Measurements from ENCODE around the gene ABHD2.
"Not testable (repeated sequence)": the region's sequence is repeated elsewhere in the genome, so short reads cannot be mapped to it uniquely, and the experiment has no call there.

The ABHD2 gene, protein sequence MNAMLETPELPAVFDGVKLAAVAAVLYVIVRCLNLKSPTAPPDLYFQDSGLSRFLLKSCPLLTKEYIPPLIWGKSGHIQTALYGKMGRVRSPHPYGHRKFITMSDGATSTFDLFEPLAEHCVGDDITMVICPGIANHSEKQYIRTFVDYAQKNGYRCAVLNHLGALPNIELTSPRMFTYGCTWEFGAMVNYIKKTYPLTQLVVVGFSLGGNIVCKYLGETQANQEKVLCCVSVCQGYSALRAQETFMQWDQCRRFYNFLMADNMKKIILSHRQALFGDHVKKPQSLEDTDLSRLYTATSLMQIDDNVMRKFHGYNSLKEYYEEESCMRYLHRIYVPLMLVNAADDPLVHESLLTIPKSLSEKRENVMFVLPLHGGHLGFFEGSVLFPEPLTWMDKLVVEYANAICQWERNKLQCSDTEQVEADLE

DNA sequence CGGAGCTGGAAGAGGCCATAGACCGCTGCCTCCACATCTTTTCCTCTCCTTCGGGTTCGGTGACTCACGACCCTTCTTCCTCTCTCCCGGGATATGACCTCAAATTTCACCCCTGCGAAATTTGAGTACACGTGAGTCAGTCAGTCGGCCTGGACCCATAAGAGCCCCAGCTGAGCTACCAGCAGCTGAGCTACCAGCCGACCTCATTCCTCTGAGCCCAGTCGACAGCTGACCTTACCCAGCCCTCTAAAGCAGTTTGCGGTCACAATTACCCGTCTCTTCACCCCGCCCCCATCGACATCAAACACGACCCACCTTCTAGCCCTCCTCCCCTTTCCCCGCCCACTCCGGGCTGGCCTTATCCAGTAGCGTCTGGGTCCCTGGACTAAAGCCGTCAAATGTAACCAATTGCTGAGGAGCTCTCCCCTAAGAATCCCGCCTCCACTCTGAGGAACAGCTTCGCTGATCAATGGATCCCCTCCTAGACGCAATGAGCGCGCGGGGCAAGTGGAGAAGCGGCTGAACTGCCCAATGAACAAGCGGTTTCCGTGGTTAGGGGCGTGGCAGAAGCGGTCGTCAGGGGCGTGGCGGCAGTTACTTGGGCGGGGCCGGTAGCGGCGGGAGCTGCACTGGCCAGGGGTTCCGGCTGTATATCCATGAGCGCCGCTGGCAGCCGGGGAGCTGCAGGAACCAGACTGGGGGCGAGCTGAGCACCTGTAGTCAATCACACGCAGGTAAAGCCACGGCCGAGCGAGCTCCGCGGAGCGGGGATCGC, at the start of gene ABHD2:
TSS of gene ABHD2 (plus strand) at position 627 of the 775 bp plus-strand sequence. CDS start 27,872 bp downstream, outside the sequence.
- peak within 1 kb of the TSS; percentile 84 to 85 for H3K27ac ChIP-seq (ENCODE audit: low read depth in 2 of 2, low read length in 2 of 2)
- peak within 1 kb of the TSS; percentile 86 to 91 for H3K4me3 ChIP-seq (ENCODE audit: low read length in 2 of 2)
- H3K9me3 ChIP-seq (ENCODE audit: control insufficient read depth in 2 of 2, low read length in 2 of 2), result no peaks in the 10 kb centered on the region
- no peaks in the 10 kb centered on the region for H3K27me3 ChIP-seq (ENCODE audit: control insufficient read depth in 2 of 2, insufficient read depth in 2 of 2, low read length in 2 of 2)
- peaks cover 12 to 29% of the 10 kb centered on the region in 2 donors for H3K4me1 ChIP-seq (ENCODE audit: control insufficient read depth in 2 of 2, insufficient read depth in 2 of 2, low read length in 2 of 2)
- H3K9ac ChIP-seq (ENCODE audit: low read depth in 1 of 2, low read length in 2 of 2), result peak within 1 kb of the TSS; percentile 84 to 94
- H3K36me3 ChIP-seq (ENCODE audit: control insufficient read depth in 2 of 2, insufficient read depth in 2 of 2, low read length in 2 of 2), result no peaks in the 10 kb centered on the region

DNA sequence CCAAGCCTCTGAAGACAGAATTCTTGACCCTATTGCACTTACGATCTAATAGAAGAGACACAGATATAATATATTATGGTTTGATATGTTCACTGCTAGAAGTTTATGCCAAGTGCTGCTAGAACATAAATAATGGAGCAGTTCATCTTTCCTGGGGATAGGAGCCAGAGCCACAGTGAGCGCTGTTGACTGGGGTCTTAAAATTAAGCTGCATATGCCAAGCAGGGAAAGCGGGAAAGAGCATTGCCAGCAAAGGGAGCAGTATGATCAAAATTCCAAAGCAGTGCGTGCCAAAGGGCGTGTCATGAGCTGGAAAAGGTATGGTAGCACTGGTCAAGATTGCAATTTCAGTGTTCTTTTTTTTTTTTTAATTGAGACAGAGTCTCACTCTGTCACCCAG, 49.1 kb upstream of the ABHD2 start:
- H3K4me3 ChIP-seq (ENCODE audit: low read length in 2 of 2), result no peak overlapping the region
- H3K27me3 ChIP-seq (ENCODE audit: control insufficient read depth in 2 of 2, insufficient read depth in 2 of 2, low read length in 2 of 2), result no peaks in the 10 kb centered on the region
- H3K9me3 ChIP-seq (ENCODE audit: control insufficient read depth in 2 of 2, low read length in 2 of 2), result no peaks in the 10 kb centered on the region
- H3K9ac ChIP-seq (ENCODE audit: low read depth in 1 of 2, low read length in 2 of 2), result no peak overlapping the region
- no peaks in the 10 kb centered on the region for H3K36me3 ChIP-seq (ENCODE audit: control insufficient read depth in 2 of 2, insufficient read depth in 2 of 2, low read length in 2 of 2)
- H3K27ac ChIP-seq (ENCODE audit: low read depth in 2 of 2, low read length in 2 of 2), result no peak overlapping the region
- H3K4me1 ChIP-seq (ENCODE audit: control insufficient read depth in 2 of 2, insufficient read depth in 2 of 2, low read length in 2 of 2), result no peaks in the 10 kb centered on the region

DNA sequence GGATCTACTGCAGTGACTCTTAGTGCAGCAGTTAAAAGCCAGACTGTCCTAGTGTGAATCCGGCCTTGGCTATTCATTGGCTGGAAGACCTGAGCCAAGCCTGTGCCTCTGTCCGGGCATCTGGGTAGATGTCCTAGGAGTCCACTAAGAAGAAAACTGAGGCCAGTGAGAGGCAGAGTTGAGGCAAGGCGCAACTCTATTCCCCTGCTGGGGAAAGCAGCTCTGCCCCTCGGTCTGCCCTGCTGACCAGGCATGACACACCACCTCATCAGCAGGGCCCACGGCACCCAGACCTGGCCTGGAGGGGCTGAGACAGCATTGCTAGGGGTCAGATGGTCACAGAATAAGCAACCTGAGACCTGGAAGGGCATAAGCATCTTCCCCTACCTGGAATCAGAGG, 46.7 kb upstream of the ABHD2 start:
- Histone ChIP-seq H3K36me3 (ENCODE audit: control insufficient read depth in 2 of 2, insufficient read depth in 2 of 2, low read length in 2 of 2) (no peaks in the 10 kb centered on the region), H3K27ac (ENCODE audit: low read depth in 2 of 2, low read length in 2 of 2) (no peak overlapping the region), H3K4me3 (ENCODE audit: low read length in 2 of 2) (no peak overlapping the region), H3K27me3 (ENCODE audit: control insufficient read depth in 2 of 2, insufficient read depth in 2 of 2, low read length in 2 of 2) (no peaks in the 10 kb centered on the region), H3K9me3 (ENCODE audit: control insufficient read depth in 2 of 2, low read length in 2 of 2) (no peaks in the 10 kb centered on the region), H3K4me1 (ENCODE audit: control insufficient read depth in 2 of 2, insufficient read depth in 2 of 2, low read length in 2 of 2) (no peaks in the 10 kb centered on the region), H3K9ac (ENCODE audit: low read depth in 1 of 2, low read length in 2 of 2) (no peak overlapping the region)

DNA sequence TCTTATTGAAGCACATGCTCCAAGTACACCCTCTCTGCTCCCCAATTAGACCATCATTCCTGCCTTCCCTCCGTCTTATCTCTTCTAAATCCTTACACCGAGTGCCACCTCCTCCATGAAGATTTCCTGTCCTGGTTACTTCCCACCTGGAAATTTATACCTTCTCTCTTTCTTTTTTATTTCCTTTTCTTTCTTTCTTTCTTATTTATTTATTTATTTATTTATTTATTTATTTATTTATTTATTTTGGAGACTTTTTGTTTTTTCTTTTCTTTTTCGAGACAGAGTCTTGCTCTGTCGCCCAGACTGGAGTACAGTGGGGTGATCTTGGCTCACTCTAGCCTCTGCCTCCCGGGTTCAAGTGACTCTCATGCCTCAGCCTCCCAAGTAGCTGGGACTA, 45.9 kb upstream of the ABHD2 start:
- Histone ChIP-seq H3K9me3 (ENCODE audit: control insufficient read depth in 2 of 2, low read length in 2 of 2) (no peaks in the 10 kb centered on the region), H3K36me3 (ENCODE audit: control insufficient read depth in 2 of 2, insufficient read depth in 2 of 2, low read length in 2 of 2) (no peaks in the 10 kb centered on the region), H3K27ac (ENCODE audit: low read depth in 2 of 2, low read length in 2 of 2) (no peak overlapping the region), H3K4me1 (ENCODE audit: control insufficient read depth in 2 of 2, insufficient read depth in 2 of 2, low read length in 2 of 2) (no peaks in the 10 kb centered on the region), H3K27me3 (ENCODE audit: control insufficient read depth in 2 of 2, insufficient read depth in 2 of 2, low read length in 2 of 2) (no peaks in the 10 kb centered on the region), H3K9ac (ENCODE audit: low read depth in 1 of 2, low read length in 2 of 2) (no peak overlapping the region), H3K4me3 (ENCODE audit: low read length in 2 of 2) (no peak overlapping the region)

DNA sequence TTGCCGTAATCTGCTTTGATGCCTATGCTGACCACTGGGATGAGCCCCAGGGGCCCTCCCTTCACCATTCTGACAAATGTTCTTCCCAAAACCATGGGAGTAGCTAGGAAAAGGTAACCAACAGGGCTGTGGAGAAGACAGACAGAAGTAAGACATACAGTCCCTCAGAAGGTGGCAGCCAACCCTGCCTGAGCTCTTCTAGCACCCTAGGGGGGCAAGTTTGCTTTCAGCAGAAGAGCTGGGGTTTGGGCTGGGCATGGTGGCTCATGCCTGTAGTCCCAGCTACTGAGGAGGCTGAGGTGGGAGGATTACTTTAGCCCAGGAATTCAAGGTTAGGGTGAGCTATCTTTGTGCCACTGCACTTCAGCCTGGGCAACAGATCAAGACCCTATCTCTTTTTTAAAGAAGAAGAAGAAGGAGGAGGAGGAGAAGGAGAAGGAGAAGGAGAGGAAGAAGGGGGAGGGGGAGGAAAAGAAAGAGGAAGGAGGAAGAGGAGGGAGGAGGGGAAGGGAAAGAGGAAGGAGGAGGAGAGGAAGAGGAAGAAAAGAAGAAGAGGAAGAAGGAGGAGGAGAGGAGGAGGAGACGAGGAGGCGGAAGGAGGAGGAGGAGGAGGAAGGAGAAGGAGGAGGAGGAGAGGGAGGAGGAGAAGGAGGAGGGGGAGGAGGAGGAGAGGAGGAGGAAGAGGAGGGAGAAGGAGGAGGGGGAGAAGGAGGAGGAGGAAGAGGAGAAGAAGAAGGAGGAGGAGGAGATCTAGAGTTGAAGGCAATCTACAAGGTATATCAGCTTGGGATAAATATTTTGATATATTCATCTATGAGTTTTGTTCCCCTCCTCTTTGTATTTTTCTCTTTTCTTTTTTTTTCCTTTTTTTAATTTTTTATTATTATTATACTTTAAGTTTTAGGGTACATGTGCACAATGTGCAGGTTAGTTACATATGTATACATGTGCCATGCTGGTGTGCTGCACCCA, 44.9 kb upstream of the ABHD2 start:
- H3K9ac ChIP-seq (ENCODE audit: low read depth in 1 of 2, low read length in 2 of 2), result no peak overlapping the region

DNA sequence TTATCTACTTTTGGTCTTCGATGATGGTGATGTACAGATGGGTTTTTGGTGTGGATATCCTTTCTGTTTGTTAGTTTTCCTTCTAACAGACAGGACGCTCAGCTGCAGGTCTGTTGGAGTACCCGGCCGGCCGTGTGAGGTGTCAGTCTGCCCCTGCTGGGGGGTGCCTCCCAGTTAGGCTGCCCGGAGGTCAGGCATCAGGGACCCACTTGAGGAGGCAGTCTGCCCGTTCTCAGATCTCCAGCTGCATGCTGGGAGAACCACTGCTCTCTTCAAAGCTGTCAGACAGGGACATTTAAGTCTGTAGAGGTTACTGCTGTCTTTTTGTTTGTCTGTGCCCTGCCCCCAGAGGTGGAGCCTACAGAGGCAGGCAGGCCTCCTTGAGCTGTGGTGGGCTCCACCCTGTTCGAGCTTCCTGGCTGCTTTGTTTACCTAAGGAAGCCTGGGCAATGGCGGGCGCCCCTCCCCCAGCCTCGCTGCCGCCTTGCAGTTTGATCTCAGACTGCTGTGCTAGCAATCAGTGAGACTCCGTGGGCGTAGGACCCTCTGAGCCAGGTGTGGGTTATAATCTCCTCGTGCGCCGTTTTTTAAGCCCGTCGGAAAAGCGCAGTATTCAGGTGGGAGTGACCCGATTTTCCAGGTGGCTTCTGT, 39.1 kb upstream of the ABHD2 start:
- H3K36me3 ChIP-seq (ENCODE audit: control insufficient read depth in 2 of 2, insufficient read depth in 2 of 2, low read length in 2 of 2); H3K4me3 ChIP-seq (ENCODE audit: low read length in 2 of 2); H3K27ac ChIP-seq (ENCODE audit: low read depth in 2 of 2, low read length in 2 of 2): not testable (repeated sequence)

More for the DNA sequence above, 44.9 kb upstream of the ABHD2 start:
- no peak overlapping the region for H3K27ac ChIP-seq (ENCODE audit: low read depth in 2 of 2, low read length in 2 of 2)
- H3K4me3 ChIP-seq (ENCODE audit: low read length in 2 of 2), result no peak overlapping the region
- H3K36me3 ChIP-seq (ENCODE audit: control insufficient read depth in 2 of 2, insufficient read depth in 2 of 2, low read length in 2 of 2), result no peaks in the 10 kb centered on the region
- no peaks in the 10 kb centered on the region for H3K27me3 ChIP-seq (ENCODE audit: control insufficient read depth in 2 of 2, insufficient read depth in 2 of 2, low read length in 2 of 2)
- no peaks in the 10 kb centered on the region for H3K4me1 ChIP-seq (ENCODE audit: control insufficient read depth in 2 of 2, insufficient read depth in 2 of 2, low read length in 2 of 2)
- H3K9me3 ChIP-seq (ENCODE audit: control insufficient read depth in 2 of 2, low read length in 2 of 2), result no peaks in the 10 kb centered on the region

DNA sequence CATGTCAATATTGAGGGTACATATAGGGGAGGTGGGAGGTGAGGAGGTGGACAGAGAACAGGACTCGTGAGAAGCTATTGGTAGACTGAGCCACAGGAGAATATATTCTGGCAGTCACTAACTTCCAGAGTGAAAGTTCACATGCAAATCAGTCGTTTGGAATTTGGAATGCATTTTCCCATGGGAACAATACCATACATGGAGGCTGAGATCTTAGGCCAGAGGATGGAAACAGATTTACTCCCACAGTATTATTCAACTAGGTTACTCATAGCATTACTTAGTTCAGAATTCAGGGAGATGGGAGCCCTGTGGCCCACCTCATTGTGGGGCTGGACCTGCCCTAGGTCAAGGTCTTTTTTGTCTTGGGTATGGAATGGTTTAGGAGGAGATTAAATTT, 36.4 kb upstream of the ABHD2 start:
- H3K36me3 ChIP-seq (ENCODE audit: control insufficient read depth in 2 of 2, insufficient read depth in 2 of 2, low read length in 2 of 2), result no peaks in the 10 kb centered on the region
- H3K9ac ChIP-seq (ENCODE audit: low read depth in 1 of 2, low read length in 2 of 2), result no peak overlapping the region
- no peaks in the 10 kb centered on the region for H3K4me1 ChIP-seq (ENCODE audit: control insufficient read depth in 2 of 2, insufficient read depth in 2 of 2, low read length in 2 of 2)
- no peaks in the 10 kb centered on the region for H3K9me3 ChIP-seq (ENCODE audit: control insufficient read depth in 2 of 2, low read length in 2 of 2)
- no peak overlapping the region for H3K4me3 ChIP-seq (ENCODE audit: low read length in 2 of 2)
- no peak overlapping the region for H3K27ac ChIP-seq (ENCODE audit: low read depth in 2 of 2, low read length in 2 of 2)
- H3K27me3 ChIP-seq (ENCODE audit: control insufficient read depth in 2 of 2, insufficient read depth in 2 of 2, low read length in 2 of 2), result no peaks in the 10 kb centered on the region

More for the DNA sequence above, 39.1 kb upstream of the ABHD2 start:
- not testable (repeated sequence) for H3K4me1 ChIP-seq (ENCODE audit: control insufficient read depth in 2 of 2, insufficient read depth in 2 of 2, low read length in 2 of 2); H3K9ac ChIP-seq (ENCODE audit: low read depth in 1 of 2, low read length in 2 of 2); H3K9me3 ChIP-seq (ENCODE audit: control insufficient read depth in 2 of 2, low read length in 2 of 2); H3K27me3 ChIP-seq (ENCODE audit: control insufficient read depth in 2 of 2, insufficient read depth in 2 of 2, low read length in 2 of 2)

DNA sequence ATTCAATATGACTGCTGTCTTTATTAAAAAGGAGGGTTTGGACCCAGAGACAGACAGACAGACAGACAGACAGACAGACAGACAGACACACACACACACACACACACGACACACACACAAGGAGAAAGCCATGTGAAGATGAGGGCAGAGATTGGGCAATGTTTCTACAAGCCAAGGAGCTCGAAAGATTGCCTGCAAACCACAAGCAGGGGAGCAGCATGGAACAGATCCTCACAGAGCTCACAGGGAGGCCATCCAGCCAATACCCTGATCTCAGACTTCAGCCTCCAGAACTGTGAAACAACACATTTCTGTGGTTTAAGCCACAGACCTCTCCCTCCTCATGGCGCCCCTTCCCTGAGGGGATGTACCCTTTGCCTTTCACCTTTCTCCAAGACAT, 35.8 kb upstream of the ABHD2 start:
- Histone ChIP-seq H3K4me3 (ENCODE audit: low read length in 2 of 2) (no peak overlapping the region), H3K9me3 (ENCODE audit: control insufficient read depth in 2 of 2, low read length in 2 of 2) (no peaks in the 10 kb centered on the region), H3K36me3 (ENCODE audit: control insufficient read depth in 2 of 2, insufficient read depth in 2 of 2, low read length in 2 of 2) (no peaks in the 10 kb centered on the region), H3K27me3 (ENCODE audit: control insufficient read depth in 2 of 2, insufficient read depth in 2 of 2, low read length in 2 of 2) (no peaks in the 10 kb centered on the region), H3K4me1 (ENCODE audit: control insufficient read depth in 2 of 2, insufficient read depth in 2 of 2, low read length in 2 of 2) (no peaks in the 10 kb centered on the region), H3K9ac (ENCODE audit: low read depth in 1 of 2, low read length in 2 of 2) (no peak overlapping the region), H3K27ac (ENCODE audit: low read depth in 2 of 2, low read length in 2 of 2) (no peak overlapping the region)

DNA sequence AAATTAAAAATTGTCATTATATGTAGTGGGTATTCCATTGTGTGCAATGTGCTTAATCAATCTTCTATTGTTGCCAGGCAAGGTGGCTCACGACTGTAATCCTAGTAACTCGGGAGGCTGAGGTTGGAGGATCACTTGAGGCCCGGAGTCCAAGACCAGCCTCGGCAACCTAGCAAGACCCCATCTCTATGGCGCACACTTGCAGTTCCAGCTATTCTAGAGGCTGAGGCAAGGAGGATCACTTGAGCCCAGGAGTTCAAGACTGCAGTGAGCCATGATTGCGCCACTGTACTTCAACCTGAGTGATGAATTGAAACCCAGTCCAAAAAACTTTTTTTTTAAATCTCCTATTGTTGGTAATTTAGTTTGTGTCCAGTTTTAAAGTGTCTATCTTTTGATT, 33.4 kb upstream of the ABHD2 start:
- no peaks in the 10 kb centered on the region for H3K27me3 ChIP-seq (ENCODE audit: control insufficient read depth in 2 of 2, insufficient read depth in 2 of 2, low read length in 2 of 2)
- no peak overlapping the region for H3K4me3 ChIP-seq (ENCODE audit: low read length in 2 of 2)
- no peak overlapping the region for H3K9ac ChIP-seq (ENCODE audit: low read depth in 1 of 2, low read length in 2 of 2)
- no peaks in the 10 kb centered on the region for H3K4me1 ChIP-seq (ENCODE audit: control insufficient read depth in 2 of 2, insufficient read depth in 2 of 2, low read length in 2 of 2)
- no peak overlapping the region for H3K27ac ChIP-seq (ENCODE audit: low read depth in 2 of 2, low read length in 2 of 2)
- H3K36me3 ChIP-seq (ENCODE audit: control insufficient read depth in 2 of 2, insufficient read depth in 2 of 2, low read length in 2 of 2), result no peaks in the 10 kb centered on the region
- H3K9me3 ChIP-seq (ENCODE audit: control insufficient read depth in 2 of 2, low read length in 2 of 2), result no peaks in the 10 kb centered on the region
